GM12878 (cell line): ENCODE results near the gene STATH. TPM values are rescaled to one million over a fixed set of nuclear protein-coding genes. Genes with fewer than 3 reads are reported as not detected.

Experiments used
- ATAC-seq: fragments of 200-7000 bp; cut with Tn5 transposase; 3 replicates; pipeline ENCODE4 v1.9.1; 2020; ENCODE audit warnings: mild to moderate bottlenecking, moderate library complexity
- BruUV-seq: library from RNA; stranded (reverse); fragments of 400-500 nt; replicated peaks from 2 replicates; lab custom pipeline; 2021; lab: Mats Ljungman, UMichigan
- CTCF ChIA-PET: fragments of 300-600 bp; sonication (Branson Sonifier 250); formaldehyde crosslinking; extraction: SDS; loops from one replicate; lab custom pipeline; 2021; ENCODE audit warnings: inconsistent platforms; lab: Yijun Ruan, JAX
- POLR2A ChIA-PET: fragments of 350-600 bp; formaldehyde crosslinking; extraction: SDS; loops from one replicate; lab custom pipeline; 2021; ENCODE audit warnings: inconsistent platforms; lab: Charles Lee
- RAD21 ChIA-PET: fragments of 300-600 bp; sonication (Branson Sonifier 250); formaldehyde crosslinking; loops from one replicate; lab custom pipeline; 2023; ENCODE audit warnings: antibody characterized with exemption; ENCODE audit not compliant: unreplicated experiment; lab: Charles Lee
- SMC1A ChIA-PET: fragments of 300-600 bp; sonication (Branson Sonifier 250); formaldehyde crosslinking; loops from one replicate; lab custom pipeline; 2023; ENCODE audit not compliant: unreplicated experiment, uncharacterized antibody; lab: Charles Lee
- DNase-seq: peaks from one replicate; pipeline ENCODE4 v3.0.0-alpha.2; 2011; ENCODE audit warnings: low read depth, low spot score
- FAIRE-seq: peaks from 3 replicates; lab custom pipeline; 2011; peaks lifted over from hg19 to GRCh38; lab: Jason Lieb, UNC
- H2AFZ ChIP-seq: 2 replicates; pipeline ENCODE4 v1.6.0; 2011; ENCODE audit warnings: low read depth, low read length, control low read depth; ENCODE audit not compliant: control insufficient read depth
- H3K27ac ChIP-seq: 2 replicates; pipeline ENCODE4 v1.5.1; 2011; ENCODE audit warnings: control low read depth; ENCODE audit not compliant: control insufficient read depth, insufficient read depth
- H3K27me3 ChIP-seq, 2 experiments: replicated peaks in 1 of 2; 2 replicates each; pipeline versions ENCODE4 v1.6.0 to v1.6.1; 2011; ENCODE audit warnings: low read length in 1 of 2; ENCODE audit not compliant: control insufficient read depth in 2 of 2, insufficient read depth in 2 of 2
- H3K36me3 ChIP-seq, 2 experiments: 2 replicates each; pipeline ENCODE4 v1.5.1; 2011; ENCODE audit warnings: low read length in 1 of 2; ENCODE audit not compliant: control insufficient read depth in 2 of 2, insufficient read depth in 2 of 2
- H3K4me1 ChIP-seq: 2 replicates; pipeline ENCODE4 v1.6.1; 2011; ENCODE audit warnings: mild to moderate bottlenecking, low read length, moderate library complexity, mixed read lengths; ENCODE audit not compliant: control insufficient read depth, insufficient read depth
- H3K4me2 ChIP-seq: 2 replicates; pipeline ENCODE4 v1.6.0; 2011; ENCODE audit warnings: control low read depth; ENCODE audit not compliant: control insufficient read depth, insufficient read depth
- H3K4me3 ChIP-seq: fragments of 200-600 bp; sonication (generic); 2 replicates; pipeline ENCODE4 v1.5.1; 2016
- H3K79me2 ChIP-seq: 2 replicates; pipeline ENCODE4 v1.6.0; 2011; ENCODE audit warnings: low read length; ENCODE audit not compliant: control insufficient read depth, insufficient read depth
- H3K9ac ChIP-seq: 2 replicates; pipeline ENCODE4 v1.8.0; 2011; ENCODE audit warnings: low read length, control low read depth, mixed read lengths; ENCODE audit not compliant: control insufficient read depth, insufficient read depth
- H3K9me3 ChIP-seq: replicated peaks from 3 replicates; pipeline ENCODE4 v1.5.1; 2011; ENCODE audit warnings: mild to moderate bottlenecking, low read length; ENCODE audit not compliant: control insufficient read depth, insufficient read depth
- H4K20me1 ChIP-seq: 2 replicates; pipeline ENCODE4 v1.6.0; 2011; ENCODE audit not compliant: control insufficient read depth, insufficient read depth
- CHD1 ChIP-seq: IDR thresholded peaks from 2 replicates; pipeline ENCODE4 v1.6.1; 2012; ENCODE audit warnings: low read depth, low read length, improper control_type of control experiment
- DPF2 ChIP-seq: fragments of 450-650 bp; IDR thresholded peaks from 2 replicates; pipeline ENCODE4 v1.6.1; 2017; ENCODE audit warnings: mild to moderate bottlenecking
- EED ChIP-seq: sonication (generic); IDR thresholded peaks from 2 replicates; pipeline ENCODE4 v1.6.1; 2016; ENCODE audit warnings: antibody characterized with exemption, low read depth
- HCFC1 ChIP-seq: fragments of 150-350 bp; IDR thresholded peaks from 2 replicates; pipeline ENCODE4 v1.6.1; 2014; ENCODE audit warnings: low read length
- MYC ChIP-seq: IDR thresholded peaks from 2 replicates; pipeline ENCODE4 v1.6.1; 2011; ENCODE audit warnings: mild to moderate bottlenecking, low read length, moderate library complexity, inconsistent platforms; ENCODE audit not compliant: insufficient read depth, insufficient replicate concordance, insufficient read length, severe bottlenecking
- NFYB ChIP-seq: IDR thresholded peaks from 2 replicates; pipeline ENCODE4 v1.6.1; 2011; ENCODE audit warnings: low read depth, mild to moderate bottlenecking, low read length, improper control_type of control experiment, moderate library complexity; ENCODE audit not compliant: insufficient read depth
- POLR2A ChIP-seq: IDR thresholded peaks from 2 replicates; pipeline ENCODE4 v1.6.1; 2011; ENCODE audit warnings: low read depth, mild to moderate bottlenecking, low read length
- RAD51 ChIP-seq: fragments of 450-650 bp; IDR thresholded peaks from 2 replicates; pipeline ENCODE4 v1.6.1; 2016; ENCODE audit warnings: moderate library complexity, mild to moderate bottlenecking, inconsistent platforms
- SRF ChIP-seq, 2 experiments: IDR thresholded peaks; 2 replicates each; pipeline ENCODE4 v1.6.1; 2011; ENCODE audit warnings: low read depth in 2 of 2, low read length in 2 of 2, mild to moderate bottlenecking in 1 of 2, moderate library complexity in 1 of 2
- YY1 ChIP-seq: IDR thresholded peaks from 2 replicates; pipeline ENCODE4 v1.6.1; 2011; ENCODE audit warnings: low read depth, mild to moderate bottlenecking, low read length
- ZNF274 ChIP-seq: IDR thresholded peaks from one replicate; pipeline ENCODE4 v1.8.0; 2011; ENCODE audit not compliant: insufficient read length, insufficient read depth
- WGBS: methylation state at CpG from one replicate; pipeline ENCODE4 v1.1.6; 2016; ENCODE audit warnings: low lambda C conversion rate; ENCODE audit not compliant: insufficient replicate concordance, insufficient coverage; ENCODE audit errors: missing lambda C conversion rate; 5-methylcytosine and 5-hydroxymethylcytosine counted together
- in situ Hi-C: fragments of 300-500 bp; cut with MboI; formaldehyde crosslinking; loops from 9 replicates; pipeline ENCODE4 v1.14.3; 2018; ENCODE audit warnings: mixed read lengths
- intact Hi-C: fragments of 100-400 bp; cut with micrococcal nuclease; formaldehyde crosslinking; loops from one replicate; pipeline ENCODE4 v1.14.2; 2022; ENCODE audit not compliant: unreplicated experiment
- polyA plus RNA-seq, 11 experiments: library from polyadenylated mRNA; depleted of rRNA in 4 of 11; unstranded in 6 of 11; stranded (reverse) in 5 of 11; fragments of >200 nt; fragmentation: Nextera tagmentation in 4 of 11; fragmentation: Illumina TruSeq in 1 of 11; extraction: Ambion mirVana in 4 of 11; extraction: Trizol in 1 of 11; gene quantifications; 1 replicate in 1 of 11; 2 replicates in 10 of 11; pipeline versions ENCODE4 v1.2.1 to v1.2.3, GENCODE V29; 2011 to 2016; ENCODE audit warnings: inconsistent platforms in 2 of 11, missing spikeins in 2 of 11, low read depth in 1 of 11
- total RNA-seq, 4 experiments: library from RNA; depleted of rRNA in 3 of 4; stranded (reverse); fragments of >200 nt in 3 of 4; fragmentation: Illumina TruSeq in 1 of 4; extraction: Trizol in 1 of 4; gene quantifications; 2 replicates each; pipeline versions ENCODE4 v1.2.1 to v1.2.3, GENCODE V29; 2013 to 2021
- TF ChIP-seq, protein P1 (sequence below): fragments of 450-650 bp; formaldehyde crosslinking; IDR thresholded peaks from 2 replicates; pipeline ENCODE4 v1.4.0; 2020; ENCODE audit warnings: mild to moderate bottlenecking, moderate library complexity
- TF ChIP-seq, protein P2 (sequence below): fragments of 450-650 bp; IDR thresholded peaks from 2 replicates; pipeline ENCODE4 v1.6.1; 2016; ENCODE audit warnings: mild to moderate bottlenecking, moderate library complexity, borderline replicate concordance
- TF ChIP-seq, protein P3 (sequence below): fragments of 450-650 bp; IDR thresholded peaks from 2 replicates; pipeline ENCODE4 v1.6.1; 2017; ENCODE audit warnings: mild to moderate bottlenecking, moderate library complexity

STATH gene
- total and polyA plus RNA-seq, 10 of the 15 experiments (the other 5 are each of a cell fraction or from before 2014, with no cell fraction given) = 0.21 TPM; not detected in 9

DNA sequence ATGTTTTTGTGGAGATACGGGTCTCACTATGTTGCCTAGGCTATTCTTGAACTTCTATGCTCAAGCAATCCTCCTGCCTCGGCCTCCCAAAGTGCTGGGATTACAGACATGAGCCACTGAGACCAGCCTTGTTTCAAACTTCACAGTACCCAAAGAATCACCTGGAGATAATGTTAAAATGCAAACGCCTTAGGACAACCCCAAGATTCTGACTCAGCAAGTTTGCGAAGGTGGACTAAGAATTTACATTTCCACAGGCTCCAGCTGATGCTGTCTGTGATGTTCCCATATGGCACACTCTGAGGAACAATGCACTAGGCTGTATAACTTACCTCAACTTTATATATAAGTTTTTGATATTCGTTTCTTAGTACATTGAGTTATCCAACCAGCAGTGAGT lies 984 bp upstream of the STATH start:
- intact Hi-C loops (no loop called here), in situ Hi-C loops (no loop called here)
- H3K4me1 ChIP-seq = no peaks in the 10 kb centered on the region
- no peak for ATAC-seq
- no peaks in the 10 kb centered on the region for H4K20me1 ChIP-seq
- ChIA-PET POLR2A (no interaction called here), CTCF (no interaction called here), RAD21 (no interaction called here), SMC1A (no interaction called here)
- H3K27me3 ChIP-seq = no peaks in the 10 kb centered on the region
- H3K9me3 ChIP-seq = no peaks in the 10 kb centered on the region
- H2AFZ ChIP-seq = no peak overlapping the region
- FAIRE-seq = no peak
- no TSS peak for BruUV-seq
- no peak overlapping the region for H3K9ac ChIP-seq
- 32% methylated on average over 5 of the region's 5 CpGs for WGBS
- no peaks in the 10 kb centered on the region for H3K79me2 ChIP-seq
- no peak overlapping the region for H3K4me2 ChIP-seq
- H3K27ac ChIP-seq = no peak overlapping the region
- H3K36me3 ChIP-seq = no peaks in the 10 kb centered on the region
- no peak overlapping the region for H3K4me3 ChIP-seq
- no peak for DNase-seq
- TF ChIP-seq EED (no peak), SRF (IDR thresholded peaks at IDR 0.05; ENCODE audit: low read depth in 2 of 2, low read length in 2 of 2) (no peak), NFYB (no peak), YY1 (no peak), RAD51 (no peak), CHD1 (no peak), HCFC1 (no peak), DPF2 (no peak), POLR2A (no peak), ZNF274 (no peak), MYC (no peak)
- TF ChIP-seq, protein P1, sequence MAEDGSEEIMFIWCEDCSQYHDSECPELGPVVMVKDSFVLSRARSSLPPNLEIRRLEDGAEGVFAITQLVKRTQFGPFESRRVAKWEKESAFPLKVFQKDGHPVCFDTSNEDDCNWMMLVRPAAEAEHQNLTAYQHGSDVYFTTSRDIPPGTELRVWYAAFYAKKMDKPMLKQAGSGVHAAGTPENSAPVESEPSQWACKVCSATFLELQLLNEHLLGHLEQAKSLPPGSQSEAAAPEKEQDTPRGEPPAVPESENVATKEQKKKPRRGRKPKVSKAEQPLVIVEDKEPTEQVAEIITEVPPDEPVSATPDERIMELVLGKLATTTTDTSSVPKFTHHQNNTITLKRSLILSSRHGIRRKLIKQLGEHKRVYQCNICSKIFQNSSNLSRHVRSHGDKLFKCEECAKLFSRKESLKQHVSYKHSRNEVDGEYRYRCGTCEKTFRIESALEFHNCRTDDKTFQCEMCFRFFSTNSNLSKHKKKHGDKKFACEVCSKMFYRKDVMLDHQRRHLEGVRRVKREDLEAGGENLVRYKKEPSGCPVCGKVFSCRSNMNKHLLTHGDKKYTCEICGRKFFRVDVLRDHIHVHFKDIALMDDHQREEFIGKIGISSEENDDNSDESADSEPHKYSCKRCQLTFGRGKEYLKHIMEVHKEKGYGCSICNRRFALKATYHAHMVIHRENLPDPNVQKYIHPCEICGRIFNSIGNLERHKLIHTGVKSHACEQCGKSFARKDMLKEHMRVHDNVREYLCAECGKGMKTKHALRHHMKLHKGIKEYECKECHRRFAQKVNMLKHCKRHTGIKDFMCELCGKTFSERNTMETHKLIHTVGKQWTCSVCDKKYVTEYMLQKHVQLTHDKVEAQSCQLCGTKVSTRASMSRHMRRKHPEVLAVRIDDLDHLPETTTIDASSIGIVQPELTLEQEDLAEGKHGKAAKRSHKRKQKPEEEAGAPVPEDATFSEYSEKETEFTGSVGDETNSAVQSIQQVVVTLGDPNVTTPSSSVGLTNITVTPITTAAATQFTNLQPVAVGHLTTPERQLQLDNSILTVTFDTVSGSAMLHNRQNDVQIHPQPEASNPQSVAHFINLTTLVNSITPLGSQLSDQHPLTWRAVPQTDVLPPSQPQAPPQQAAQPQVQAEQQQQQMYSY = no peak
- TF ChIP-seq, protein P2, sequence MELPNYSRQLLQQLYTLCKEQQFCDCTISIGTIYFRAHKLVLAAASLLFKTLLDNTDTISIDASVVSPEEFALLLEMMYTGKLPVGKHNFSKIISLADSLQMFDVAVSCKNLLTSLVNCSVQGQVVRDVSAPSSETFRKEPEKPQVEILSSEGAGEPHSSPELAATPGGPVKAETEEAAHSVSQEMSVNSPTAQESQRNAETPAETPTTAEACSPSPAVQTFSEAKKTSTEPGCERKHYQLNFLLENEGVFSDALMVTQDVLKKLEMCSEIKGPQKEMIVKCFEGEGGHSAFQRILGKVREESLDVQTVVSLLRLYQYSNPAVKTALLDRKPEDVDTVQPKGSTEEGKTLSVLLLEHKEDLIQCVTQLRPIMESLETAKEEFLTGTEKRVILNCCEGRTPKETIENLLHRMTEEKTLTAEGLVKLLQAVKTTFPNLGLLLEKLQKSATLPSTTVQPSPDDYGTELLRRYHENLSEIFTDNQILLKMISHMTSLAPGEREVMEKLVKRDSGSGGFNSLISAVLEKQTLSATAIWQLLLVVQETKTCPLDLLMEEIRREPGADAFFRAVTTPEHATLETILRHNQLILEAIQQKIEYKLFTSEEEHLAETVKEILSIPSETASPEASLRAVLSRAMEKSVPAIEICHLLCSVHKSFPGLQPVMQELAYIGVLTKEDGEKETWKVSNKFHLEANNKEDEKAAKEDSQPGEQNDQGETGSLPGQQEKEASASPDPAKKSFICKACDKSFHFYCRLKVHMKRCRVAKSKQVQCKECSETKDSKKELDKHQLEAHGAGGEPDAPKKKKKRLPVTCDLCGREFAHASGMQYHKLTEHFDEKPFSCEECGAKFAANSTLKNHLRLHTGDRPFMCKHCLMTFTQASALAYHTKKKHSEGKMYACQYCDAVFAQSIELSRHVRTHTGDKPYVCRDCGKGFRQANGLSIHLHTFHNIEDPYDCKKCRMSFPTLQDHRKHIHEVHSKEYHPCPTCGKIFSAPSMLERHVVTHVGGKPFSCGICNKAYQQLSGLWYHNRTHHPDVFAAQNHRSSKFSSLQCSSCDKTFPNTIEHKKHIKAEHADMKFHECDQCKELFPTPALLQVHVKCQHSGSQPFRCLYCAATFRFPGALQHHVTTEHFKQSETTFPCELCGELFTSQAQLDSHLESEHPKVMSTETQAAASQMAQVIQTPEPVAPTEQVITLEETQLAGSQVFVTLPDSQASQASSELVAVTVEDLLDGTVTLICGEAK = no peak
- TF ChIP-seq, protein P3, sequence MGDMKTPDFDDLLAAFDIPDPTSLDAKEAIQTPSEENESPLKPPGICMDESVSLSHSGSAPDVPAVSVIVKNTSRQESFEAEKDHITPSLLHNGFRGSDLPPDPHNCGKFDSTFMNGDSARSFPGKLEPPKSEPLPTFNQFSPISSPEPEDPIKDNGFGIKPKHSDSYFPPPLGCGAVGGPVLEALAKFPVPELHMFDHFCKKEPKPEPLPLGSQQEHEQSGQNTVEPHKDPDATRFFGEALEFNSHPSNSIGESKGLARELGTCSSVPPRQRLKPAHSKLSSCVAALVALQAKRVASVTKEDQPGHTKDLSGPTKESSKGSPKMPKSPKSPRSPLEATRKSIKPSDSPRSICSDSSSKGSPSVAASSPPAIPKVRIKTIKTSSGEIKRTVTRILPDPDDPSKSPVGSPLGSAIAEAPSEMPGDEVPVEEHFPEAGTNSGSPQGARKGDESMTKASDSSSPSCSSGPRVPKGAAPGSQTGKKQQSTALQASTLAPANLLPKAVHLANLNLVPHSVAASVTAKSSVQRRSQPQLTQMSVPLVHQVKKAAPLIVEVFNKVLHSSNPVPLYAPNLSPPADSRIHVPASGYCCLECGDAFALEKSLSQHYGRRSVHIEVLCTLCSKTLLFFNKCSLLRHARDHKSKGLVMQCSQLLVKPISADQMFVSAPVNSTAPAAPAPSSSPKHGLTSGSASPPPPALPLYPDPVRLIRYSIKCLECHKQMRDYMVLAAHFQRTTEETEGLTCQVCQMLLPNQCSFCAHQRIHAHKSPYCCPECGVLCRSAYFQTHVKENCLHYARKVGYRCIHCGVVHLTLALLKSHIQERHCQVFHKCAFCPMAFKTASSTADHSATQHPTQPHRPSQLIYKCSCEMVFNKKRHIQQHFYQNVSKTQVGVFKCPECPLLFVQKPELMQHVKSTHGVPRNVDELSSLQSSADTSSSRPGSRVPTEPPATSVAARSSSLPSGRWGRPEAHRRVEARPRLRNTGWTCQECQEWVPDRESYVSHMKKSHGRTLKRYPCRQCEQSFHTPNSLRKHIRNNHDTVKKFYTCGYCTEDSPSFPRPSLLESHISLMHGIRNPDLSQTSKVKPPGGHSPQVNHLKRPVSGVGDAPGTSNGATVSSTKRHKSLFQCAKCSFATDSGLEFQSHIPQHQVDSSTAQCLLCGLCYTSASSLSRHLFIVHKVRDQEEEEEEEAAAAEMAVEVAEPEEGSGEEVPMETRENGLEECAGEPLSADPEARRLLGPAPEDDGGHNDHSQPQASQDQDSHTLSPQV = no peak
